CD4-positive, alpha-beta T cell treated with Interleukin-6 at 100 ng/mL for 8 hours (primary cell): ENCODE results near the gene ARHGEF11.
A peak's percentile ranks its signal among the peaks of the same experiment; 100 is the strongest.

Experiments
- DNase-seq: peaks from one replicate; pipeline ENCODE4 v3.0.0-alpha.2; 2020; ENCODE audit warnings: mixed read lengths, low spot score

ARHGEF11 gene

DNA sequence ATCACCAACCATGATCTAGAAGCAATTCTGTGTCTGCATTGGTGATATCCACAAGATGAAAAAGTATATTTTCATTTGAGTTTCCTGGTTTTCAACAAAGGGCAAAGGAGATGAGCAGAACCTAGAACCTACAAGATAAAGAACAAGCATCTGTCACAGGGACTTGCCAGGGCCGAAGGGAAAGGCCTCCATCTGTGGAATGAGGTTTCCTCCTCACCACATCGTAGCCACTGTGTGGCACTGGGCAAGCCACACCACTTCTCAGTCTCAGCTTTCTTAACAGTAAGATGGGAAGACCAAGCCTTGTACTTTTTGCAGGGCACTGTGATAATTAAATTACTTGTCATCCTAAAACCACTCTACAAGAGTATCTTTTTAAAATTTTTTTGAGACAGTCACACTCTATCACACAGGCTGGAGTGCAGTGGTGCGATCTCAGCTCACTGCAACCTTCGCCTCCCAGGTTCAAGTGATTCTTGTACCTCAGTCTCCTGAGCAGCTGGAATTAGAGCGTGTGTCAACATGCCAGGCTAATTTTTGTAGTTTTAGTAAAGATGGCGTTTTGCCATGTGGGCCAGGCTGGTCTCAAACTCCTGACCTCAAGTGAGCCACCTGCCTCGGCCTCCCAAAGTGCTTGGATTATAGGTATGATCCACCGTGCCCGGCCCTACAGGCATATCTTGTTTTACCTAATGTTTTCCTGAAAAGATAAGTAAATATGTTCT lies 45.8 kb downstream of the ARHGEF11 start:
- no peak for DNase-seq

DNA sequence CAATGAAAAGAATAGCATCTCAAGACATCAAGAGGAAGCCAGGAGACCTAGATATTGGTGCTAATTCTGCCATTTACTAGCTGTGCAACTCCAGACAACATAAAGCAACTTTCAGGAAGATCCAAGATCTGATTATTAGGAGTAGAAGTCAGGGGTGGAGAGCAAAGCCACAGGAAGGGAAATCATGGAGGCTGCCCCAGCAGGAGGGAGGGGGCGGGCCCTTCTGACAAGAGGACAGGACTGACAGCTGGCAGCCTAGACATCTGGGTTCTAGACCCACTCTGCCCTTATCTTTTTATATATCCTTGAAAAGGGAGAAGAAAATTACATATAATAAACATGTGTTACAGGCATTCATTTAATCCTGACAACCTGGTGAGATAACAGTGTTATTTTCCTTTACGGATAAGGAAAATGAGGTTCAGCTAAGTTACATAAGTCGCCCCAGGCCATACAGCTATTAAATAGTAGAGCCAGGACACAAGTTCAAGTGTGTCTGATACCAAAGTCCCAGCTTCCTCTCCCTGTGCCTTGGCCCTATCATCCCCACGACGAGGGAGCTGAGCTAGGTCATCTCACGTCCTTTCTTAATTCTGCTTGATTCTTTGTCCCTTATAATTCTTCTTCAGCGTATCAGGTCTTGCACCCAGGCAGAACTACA lies 46.6 kb downstream of the ARHGEF11 start:
- no peak for DNase-seq

DNA sequence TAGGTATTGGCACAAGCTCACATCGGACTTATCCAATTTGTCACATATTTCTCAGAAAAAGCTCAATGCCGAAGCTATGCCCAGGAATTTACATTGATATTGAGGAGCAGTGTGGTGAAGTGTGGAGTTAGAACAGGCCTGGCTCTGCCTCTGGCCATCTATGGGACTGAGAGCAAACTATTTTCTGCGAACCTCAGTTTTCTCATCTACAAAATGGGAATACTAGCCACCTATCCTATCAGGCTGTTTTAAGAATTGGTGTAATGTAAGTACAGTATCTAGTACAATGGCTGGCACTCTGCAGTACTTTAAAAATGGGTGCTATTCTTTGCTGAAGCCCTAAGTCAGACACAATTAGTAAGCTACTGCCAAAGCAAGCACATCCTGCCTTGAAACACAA lies 47.2 kb downstream of the ARHGEF11 start:
- DNase-seq: no peak

- no peak for DNase-seq
Measured at GRCh38 chr1:156995412-156995811, 50.1 kb downstream of the ARHGEF11 start.

DNA sequence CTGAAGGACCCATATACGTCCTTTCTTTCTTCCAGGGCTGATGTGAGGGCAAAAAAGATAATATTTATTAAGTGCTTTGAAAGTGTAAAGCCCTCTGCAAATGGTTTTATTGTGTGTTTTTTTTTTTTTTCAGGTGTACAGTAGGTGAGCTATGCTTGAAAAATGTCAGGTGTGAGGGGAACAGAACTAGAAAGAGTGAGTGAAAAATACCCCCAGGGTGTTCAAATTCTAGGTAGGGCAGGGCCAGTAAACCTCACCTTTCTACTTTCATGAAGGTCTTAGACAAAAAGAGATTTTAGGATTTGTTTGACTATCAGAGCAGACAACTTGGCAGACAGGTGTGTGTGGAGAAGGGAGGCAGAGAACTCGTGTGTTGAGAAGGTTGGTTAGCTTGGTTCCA lies 51.3 kb downstream of the ARHGEF11 start:
- no peak for DNase-seq

DNA sequence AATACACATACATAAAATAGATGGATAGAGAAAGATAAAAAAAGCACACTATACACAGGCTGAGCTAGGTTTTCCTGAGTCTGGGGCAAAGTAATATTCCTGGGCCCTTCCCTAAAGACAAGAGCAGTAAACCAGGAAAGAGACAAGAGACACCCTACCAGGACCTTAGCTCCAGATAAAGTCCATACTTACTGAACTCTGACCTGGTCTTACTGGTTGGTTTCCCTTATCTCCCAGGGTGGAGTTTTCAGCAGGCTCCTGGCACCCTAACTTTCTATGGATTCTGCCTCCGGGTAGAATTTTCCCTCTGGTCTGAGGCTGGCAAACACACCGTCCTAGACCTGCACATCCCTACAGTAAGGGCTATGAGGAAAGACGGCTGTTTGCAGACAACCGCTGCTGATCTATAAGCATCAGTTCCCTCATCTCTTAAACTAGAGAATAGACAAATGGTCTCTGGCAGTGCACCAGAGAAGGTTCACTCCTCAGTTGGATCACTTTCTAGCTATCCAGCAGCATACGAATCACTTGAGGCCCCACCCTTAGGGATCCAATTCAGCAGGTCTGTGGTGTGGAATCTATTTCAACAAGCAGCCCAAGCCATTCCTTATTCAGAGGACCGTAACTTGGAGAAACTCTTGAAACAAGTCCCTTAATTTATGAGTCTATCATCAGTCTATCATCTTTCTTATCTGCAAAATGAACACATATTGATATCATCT lies 52.0 kb downstream of the ARHGEF11 start:
- DNase-seq: no peak

DNA sequence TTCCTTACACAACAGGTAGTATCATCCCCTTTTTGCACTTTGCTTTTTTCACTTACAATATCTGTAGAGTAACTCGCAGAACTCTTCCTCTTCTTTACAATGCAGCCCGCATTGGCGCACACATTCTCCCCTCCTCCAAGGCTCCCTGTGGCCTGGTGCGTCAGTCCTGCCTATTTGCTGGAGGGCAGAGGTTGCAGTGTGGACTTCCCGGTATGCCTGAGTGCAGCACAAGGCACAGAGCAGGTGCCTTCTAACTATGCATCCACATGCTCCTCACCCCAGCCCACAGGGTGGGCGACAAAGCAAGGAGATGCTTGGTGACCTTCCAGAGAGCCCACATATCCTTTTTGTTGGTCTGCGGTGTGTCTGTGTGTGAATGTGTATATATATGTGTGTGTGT lies 53.3 kb downstream of the ARHGEF11 start:
- DNase-seq: no peak

DNA sequence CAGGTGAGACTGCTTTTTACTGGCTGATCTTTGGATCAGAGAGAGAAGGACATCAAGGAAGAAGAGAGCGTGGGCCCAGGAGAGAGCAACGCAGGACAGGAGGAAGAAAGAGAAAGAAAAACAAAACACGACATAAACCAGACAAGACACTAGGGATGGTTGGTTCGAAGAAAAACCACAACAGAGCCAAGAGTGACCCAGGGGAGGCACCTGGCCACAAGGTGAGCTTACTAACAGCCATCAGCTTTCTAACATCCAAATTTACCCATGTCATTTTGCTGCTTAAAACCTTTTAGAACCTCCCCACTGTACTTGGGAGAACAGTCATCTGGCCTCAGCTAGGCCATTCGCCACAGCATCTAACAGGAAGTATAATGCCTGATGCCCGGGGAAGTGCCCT lies 57.8 kb downstream of the ARHGEF11 start:
- no peak for DNase-seq

- DNase-seq: no peak
Measured at GRCh38 chr1:156980551-156980950, 65.0 kb downstream of the ARHGEF11 start.

DNA sequence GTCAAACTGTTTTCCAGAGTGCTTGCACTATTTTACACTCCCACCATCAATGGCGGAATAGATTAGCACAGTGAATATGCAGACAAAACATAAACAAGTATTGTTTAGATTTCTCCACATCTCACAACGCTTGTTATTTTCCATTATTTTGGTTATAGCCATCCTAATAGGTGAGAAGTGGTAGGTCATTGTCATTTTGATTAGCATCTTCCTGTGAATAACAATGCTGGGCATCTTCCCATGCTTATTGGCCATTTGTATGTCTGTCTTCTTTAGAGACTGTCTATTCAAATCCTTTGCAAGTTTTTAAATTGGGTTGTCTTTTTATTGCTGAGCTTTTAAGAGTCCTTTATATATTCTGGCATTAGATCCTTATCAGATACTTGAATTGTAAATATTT lies 70.5 kb downstream of the ARHGEF11 start:
- DNase-seq: no peak

GRCh38 chr1:156973417-156973816 lies 72.1 kb downstream of the ARHGEF11 start:
- DNase-seq: no peak

GRCh38 chr1:156970017-156970416 lies 75.5 kb downstream of the ARHGEF11 start:
- peak; percentile 7 for DNase-seq

- DNase-seq: no peak
Measured at GRCh38 chr1:156969496-156969895, 76.0 kb downstream of the ARHGEF11 start.

DNA sequence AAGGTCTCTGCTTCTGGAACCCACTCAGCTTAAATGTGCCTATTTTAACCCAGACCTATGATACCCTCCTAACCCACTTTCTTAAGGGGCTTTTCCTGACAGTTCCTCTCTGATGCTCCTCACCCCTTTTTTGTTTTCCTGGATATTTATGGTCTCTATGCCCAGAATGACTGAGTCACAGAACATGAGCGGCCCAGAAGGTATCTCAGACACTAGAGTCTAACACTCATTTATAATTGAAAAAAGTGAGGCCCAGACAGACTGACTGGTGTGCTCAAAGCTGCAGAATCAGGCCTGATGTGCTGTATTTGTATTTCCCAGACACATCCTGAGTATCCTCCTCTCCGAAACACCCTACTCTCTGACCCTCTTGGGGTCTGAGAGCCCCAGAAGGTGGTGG lies 81.1 kb downstream of the ARHGEF11 start:
- DNase-seq: no peak

DNA sequence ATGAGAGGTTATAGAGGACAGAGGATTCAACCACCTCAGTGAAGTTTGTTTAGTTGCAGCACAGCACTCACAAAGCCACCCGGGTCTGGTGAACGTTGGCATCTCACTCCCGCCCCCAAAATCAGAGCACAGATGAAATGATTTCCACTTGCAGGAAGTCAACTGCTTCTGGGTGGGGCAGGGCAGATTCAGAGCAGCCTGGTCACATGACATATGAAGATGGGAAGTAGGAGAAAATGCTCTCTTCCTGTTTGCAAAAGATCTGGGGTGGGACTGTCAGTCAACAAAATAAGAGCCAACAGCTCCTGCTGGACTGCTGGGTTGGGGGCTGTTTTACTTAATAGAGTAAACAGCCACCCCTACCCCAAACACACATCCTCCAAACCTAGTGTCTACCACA lies 81.9 kb downstream of the ARHGEF11 start:
- DNase-seq: peak; percentile 66

DNA sequence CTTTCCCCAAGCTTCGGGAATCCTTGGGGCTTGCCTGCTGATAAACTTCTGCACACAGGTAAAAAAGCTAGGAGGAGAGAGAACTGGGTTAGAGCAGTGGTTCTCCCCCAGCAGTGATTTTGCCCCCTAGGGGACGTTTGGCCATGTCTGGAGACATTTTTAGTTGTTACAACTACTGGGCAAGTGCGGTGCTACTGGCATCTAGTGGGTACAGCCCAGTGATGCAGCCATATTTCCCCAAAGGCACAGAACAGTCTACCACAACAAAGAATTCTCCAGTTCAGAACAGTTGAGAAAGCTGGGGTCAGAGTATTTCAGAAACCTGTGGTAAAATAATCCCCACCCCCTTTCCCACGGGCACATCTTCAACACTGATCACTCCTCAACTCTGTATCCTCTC lies 83.8 kb downstream of the ARHGEF11 start:
- DNase-seq: peak; percentile 13

DNA sequence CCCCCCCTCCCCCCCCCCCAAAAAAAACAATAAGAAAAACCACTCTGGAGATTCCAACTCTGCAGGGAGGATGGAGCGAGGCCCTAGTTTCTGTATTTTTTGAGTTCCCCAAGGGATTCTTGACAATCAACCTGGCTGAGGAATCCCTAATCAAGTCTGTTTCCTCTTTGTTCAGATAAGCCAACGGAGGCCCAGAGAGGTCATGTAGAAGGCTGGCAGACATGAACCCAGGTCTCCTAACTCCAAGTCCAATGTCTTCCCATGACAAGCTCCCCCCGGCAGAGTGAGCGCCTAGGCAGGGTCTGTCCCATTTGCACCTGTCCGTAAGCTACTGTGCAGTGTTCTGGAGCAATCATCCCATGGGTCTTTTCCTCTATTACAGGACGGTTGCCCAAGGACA lies 85.6 kb downstream of the ARHGEF11 start:
- DNase-seq: no peak

DNA sequence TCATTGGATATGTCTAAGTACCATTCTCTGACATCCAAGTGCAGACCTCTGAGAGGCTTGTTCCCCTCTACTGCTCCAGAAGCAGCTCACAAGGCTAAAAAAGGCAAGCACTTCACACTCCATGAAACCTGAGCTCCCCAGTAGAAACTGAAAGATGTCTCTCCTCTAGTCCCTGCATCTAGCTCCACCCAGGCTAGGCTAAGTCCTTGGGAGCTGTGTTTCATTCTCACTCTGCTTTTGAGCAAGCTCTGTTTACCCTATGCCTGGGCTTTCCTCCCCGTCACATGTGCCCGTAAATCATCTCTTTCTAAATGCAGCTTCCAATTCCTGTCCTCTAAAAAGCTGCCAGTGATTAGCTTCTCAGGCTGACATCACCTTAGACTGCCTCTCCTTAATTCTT lies 86.1 kb downstream of the ARHGEF11 start:
- DNase-seq: no peak

- no peak for DNase-seq
Measured at GRCh38 chr1:156958247-156958714, 87.3 kb downstream of the ARHGEF11 start.

- no peak for DNase-seq
Measured at GRCh38 chr1:156957634-156958033, 87.9 kb downstream of the ARHGEF11 start.

DNA sequence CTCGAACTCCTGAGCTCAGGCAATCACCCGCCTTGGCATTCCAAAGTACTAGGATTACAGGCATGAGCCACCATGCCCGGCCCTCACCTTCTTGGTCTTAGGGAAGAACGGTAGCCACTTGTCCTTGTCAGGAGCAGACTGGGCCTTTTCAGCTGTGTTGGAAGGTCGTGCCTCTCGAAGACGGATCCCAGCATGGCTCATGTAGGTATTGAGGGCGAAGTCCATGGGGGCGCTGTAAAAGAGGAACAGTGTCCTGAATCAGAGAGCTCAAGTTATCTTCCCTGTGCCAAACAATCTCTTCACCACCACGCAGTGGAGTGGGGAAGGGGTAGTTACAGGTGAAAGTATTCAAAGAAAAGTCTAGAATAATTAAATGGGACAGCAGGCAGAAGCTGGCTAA lies 89.2 kb downstream of the ARHGEF11 start:
- DNase-seq: no peak

DNA sequence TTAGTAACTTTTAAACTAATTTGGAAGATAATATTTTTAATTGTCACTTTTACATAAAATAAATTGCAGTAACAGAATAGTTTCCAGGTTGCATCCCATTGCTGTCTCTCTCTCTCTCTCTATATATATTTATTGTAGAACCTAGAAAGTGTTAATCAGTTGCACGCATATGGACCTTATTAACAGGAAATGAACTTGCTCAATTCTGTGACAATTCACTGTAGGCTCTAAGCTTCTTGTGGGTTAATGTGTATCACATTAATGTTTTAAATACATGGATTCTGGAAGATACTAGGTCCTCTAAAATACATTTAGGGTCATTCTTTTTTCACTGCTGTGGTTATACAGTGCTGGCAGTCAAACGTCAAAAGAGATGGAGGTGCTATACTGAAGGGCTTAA lies 92.0 kb downstream of the ARHGEF11 start:
- no peak for DNase-seq

GRCh38 chr1:156951371-156951770 lies 94.2 kb downstream of the ARHGEF11 start:
- DNase-seq: no peak
